Mesodermal cell (in vitro differentiated cells): ENCODE data around the gene PELI2.
A peak's percentile ranks its signal among the peaks of the same experiment; 100 is the strongest.

Experiments
- H3K27ac ChIP-seq: 2 replicates; pipeline ENCODE4 v1.7.0; 2013; ENCODE audit warnings: mild to moderate bottlenecking, low read depth, low read length, moderate library complexity; ENCODE audit not compliant: severe bottlenecking
- H3K36me3 ChIP-seq: 2 replicates; pipeline ENCODE4 v1.7.1; 2013; ENCODE audit warnings: mild to moderate bottlenecking, low read length, moderate library complexity; ENCODE audit not compliant: control insufficient read depth, insufficient read depth
- H3K4me1 ChIP-seq: one replicate; pipeline ENCODE4 v1.7.1; 2013; ENCODE audit warnings: mild to moderate bottlenecking, low read length; ENCODE audit not compliant: insufficient read depth, control insufficient read depth, poor library complexity, severe bottlenecking
- H3K4me3 ChIP-seq: 2 replicates; pipeline ENCODE4 v1.7.0; 2013; ENCODE audit warnings: low read length, control low read depth, mild to moderate bottlenecking; ENCODE audit not compliant: insufficient read depth, poor library complexity, severe bottlenecking; ENCODE audit errors: extremely low read depth
- H3K9me3 ChIP-seq: 2 replicates; pipeline ENCODE4 v1.7.1; 2013; ENCODE audit warnings: mild to moderate bottlenecking, low read length, moderate library complexity; ENCODE audit not compliant: control insufficient read depth
- WGBS, 2 experiments: methylation state at CpG; one replicate each; pipeline ENCODE4 v1.1.5; 2013; ENCODE audit warnings: missing lambda C conversion rate in 2 of 2; ENCODE audit not compliant: insufficient coverage in 2 of 2; 5-methylcytosine and 5-hydroxymethylcytosine counted together

Gene PELI2

DNA sequence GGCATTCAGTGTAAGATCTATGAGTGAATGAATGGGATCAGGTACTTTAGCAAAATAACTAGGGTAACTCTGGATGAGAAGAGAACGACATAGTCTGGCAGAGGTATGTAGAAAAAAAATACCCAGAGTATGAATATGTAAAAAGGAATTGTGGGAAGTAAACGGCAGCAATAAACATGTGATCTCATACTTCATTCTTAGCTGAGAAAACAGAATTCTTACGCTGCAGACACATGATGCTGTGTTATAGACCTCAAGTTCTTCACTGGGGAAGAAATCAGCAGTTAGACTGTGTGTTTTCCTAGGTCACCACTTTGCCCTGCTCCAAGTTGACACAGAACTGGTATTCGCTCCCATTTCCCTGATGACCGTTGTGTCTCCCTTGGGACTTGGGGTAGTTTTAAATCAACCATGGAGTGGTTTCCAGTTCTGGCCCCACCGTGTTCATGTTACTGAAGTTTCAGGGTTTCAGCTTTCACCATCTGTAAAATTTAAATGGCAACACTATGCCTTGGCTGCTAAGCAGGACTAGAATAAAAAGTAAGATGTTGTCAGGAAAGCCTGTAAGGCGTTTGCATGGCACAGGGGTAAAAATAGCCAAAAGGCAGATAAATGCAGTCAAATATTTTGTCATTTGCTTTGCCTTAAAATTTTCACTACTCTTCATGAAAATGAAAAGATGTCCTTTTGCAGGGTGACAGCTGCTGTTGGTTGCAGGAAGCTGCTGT lies 223.7 kb downstream of the PELI2 start:
- Histone ChIP-seq H3K27ac (peak overlapping the region; percentile 46), H3K36me3 (no peaks in the 10 kb centered on the region), H3K9me3 (no peaks in the 10 kb centered on the region), H3K4me3 (no peak overlapping the region), H3K4me1 (peaks cover 13% of the 10 kb centered on the region)
- 84 to 99% methylated on average over 6 to 7 of the region's 7 CpGs for WGBS, 2 experiments

DNA sequence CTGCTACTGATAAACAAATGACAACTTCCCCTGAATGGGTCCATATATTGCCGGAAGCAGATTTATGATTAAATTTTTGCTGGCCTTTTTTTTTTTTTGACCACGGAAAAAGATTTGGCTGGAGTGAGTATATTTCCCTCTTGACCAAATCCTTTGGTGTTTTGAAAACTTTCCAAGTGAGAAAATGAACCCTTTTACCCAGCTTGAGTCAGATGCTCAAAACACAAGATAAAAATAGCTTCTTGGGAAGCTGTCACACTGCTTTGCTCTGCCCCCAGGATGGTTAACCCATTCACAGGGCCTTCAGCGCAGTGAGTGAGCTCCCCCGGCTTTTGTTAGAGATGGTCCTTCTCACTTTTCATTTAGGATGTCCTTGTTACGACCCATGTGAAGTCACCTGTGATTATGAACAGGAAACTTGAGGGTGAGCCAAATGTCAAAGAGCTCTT lies 224.3 kb downstream of the PELI2 start:
- WGBS, 2 experiments = 69 to 100% methylated on average over 1 to 3 of the region's 5 CpGs
- H3K9me3 ChIP-seq = no peaks in the 10 kb centered on the region
- peak overlapping the region; percentile 46 for H3K27ac ChIP-seq
- peaks cover 13% of the 10 kb centered on the region for H3K4me1 ChIP-seq
- H3K36me3 ChIP-seq = no peaks in the 10 kb centered on the region
- no peak overlapping the region for H3K4me3 ChIP-seq

DNA sequence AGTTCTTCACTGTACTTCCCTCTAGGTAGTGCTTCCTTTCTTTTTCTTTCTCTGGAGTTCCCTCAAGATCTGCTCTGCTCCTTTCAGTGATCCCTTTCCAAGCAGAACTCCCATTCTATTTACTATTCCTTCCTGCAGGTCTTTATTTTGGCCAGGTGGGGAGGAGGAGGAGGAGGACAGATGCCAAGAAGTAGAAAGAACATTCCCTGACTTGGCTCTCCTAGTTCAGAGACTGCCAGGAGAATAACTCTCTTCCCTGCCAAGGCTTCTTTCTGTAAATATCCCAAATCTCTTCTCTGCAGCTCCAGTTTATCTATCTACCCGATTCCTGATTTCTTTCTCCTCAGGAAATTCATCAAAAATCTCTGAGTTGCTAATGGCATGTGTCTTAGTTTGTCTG lies 231.7 kb downstream of the PELI2 start:
- peaks cover 7% of the 10 kb centered on the region for H3K4me1 ChIP-seq
- no peaks in the 10 kb centered on the region for H3K9me3 ChIP-seq
- H3K27ac ChIP-seq = no peak overlapping the region
- no peak overlapping the region for H3K4me3 ChIP-seq
- H3K36me3 ChIP-seq = no peaks in the 10 kb centered on the region
- 100% methylated on average over 1 of the region's 1 CpG; no CpG with 5 or more reads in 1 of the 2 experiments for WGBS, 2 experiments
